Activated T-helper 1 cell treated with anti-CD3 and anti-CD28 coated beads, Interleukin-12 subunit alpha, Interleukin-12 subunit beta, Interleukin-2, Interleukin-4 antibody, amounts not matched to agents 30 ng/mL and 10 ng/mL and 1 ng/mL, durations not matched to agents 14 hours and 24 hours and 36 hours (primary cell): Measurements from ENCODE around the gene C21orf58. TPM values are rescaled to one million over a fixed set of nuclear protein-coding genes. Genes with fewer than 3 reads are reported as not detected.
"Not testable (repeated sequence)": the region's sequence is repeated elsewhere in the genome, so short reads cannot be mapped to it uniquely, and the experiment has no call there.

Experiments used
- DNase-seq: peaks from one replicate; pipeline ENCODE4 v3.0.0; 2021; ENCODE audit warnings: low spot score
- H3K27ac Mint-ChIP-seq: one replicate; pipeline ENCODE4 v1.8.0; 2021; ENCODE audit warnings: mild to moderate bottlenecking, mixed read lengths
- H3K27me3 Mint-ChIP-seq: one replicate; pipeline ENCODE4 v1.8.0; 2022; ENCODE audit warnings: mild to moderate bottlenecking, moderate library complexity, mixed read lengths; ENCODE audit not compliant: insufficient read depth
- H3K36me3 Mint-ChIP-seq: one replicate; pipeline ENCODE4 v1.8.0; 2021; ENCODE audit warnings: low read depth, mixed read lengths
- H3K4me1 Mint-ChIP-seq: one replicate; pipeline ENCODE4 v1.8.0; 2021; ENCODE audit warnings: low read depth, mixed read lengths
- H3K4me3 Mint-ChIP-seq: one replicate; pipeline ENCODE4 v1.8.0; 2021; ENCODE audit warnings: mild to moderate bottlenecking, moderate library complexity, mixed read lengths
- H3K9me3 Mint-ChIP-seq: one replicate; pipeline ENCODE4 v1.8.0; 2021; ENCODE audit warnings: mixed read lengths
- intact Hi-C: fragments of 100-400 bp; cut with micrococcal nuclease; formaldehyde crosslinking; loops from one replicate; pipeline ENCODE4 v1.15.1; 2024
- total RNA-seq: library from RNA; stranded (reverse); gene quantifications from 2 replicates; pipeline ENCODE4 v1.2.3, GENCODE V29; 2022

Gene C21orf58
- 26.7 and 26.9 TPM in 2 replicates for total RNA-seq

GRCh38 chr21:46323710-46324389 is at the start of gene C21orf58, which contains the start of gene PCNT:
Gene C21orf58, minus strand, starts transcription at chr21:46323870. Its CDS starts 1,132 bp downstream, at chr21:46322738.
Gene PCNT, plus strand, starts transcription at chr21:46324156. Its CDS starts 73 bp downstream, at chr21:46324229.
- Mint-ChIP-seq H3K36me3 (peaks cover 21% of the 10 kb centered on the region), H3K27me3 (no peaks in the 10 kb centered on the region), H3K4me3 (peak within 1 kb of the TSS; percentile 93), H3K9me3 (no peaks in the 10 kb centered on the region), H3K27ac (peak within 1 kb of the TSS; percentile 98), H3K4me1 (peaks cover 43% of the 10 kb centered on the region)
- DNase-seq: peak; percentile 99
- intact Hi-C loops: loop anchor here (1.0 to 10.0 kb wide), 8 partner anchors 38 to 349 kb away; partner anchors contain the start of genes DIP2A, LSS, PRMT2 and SPATC1L

DNA sequence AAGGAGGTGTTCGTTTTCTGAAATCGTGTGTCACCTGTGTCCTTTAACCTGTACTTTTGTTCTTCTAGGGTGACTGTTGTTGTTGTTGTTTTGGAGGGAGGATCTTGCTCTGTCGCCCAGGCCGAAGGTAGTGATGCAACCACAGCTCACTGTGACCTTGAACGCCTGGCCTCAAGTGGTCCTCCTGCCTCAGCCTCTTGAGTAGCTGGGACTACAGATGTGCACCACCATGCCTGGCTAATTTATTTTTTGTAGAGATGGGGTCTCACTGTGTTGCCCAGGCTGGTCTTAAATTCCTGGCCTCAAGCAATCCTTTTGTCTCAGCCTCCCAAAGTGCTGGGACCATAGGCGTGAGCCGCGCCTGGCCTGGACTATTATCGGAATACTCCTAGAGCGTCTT is 49.3 kb upstream of the C21orf58 start:
- H3K27me3 Mint-ChIP-seq, intact Hi-C loops, DNase-seq, H3K4me3 Mint-ChIP-seq, H3K9me3 Mint-ChIP-seq, H3K27ac Mint-ChIP-seq: not testable (repeated sequence)
- H3K4me1 Mint-ChIP-seq: peaks cover 24% of the 10 kb centered on the region
- H3K36me3 Mint-ChIP-seq: peaks cover 24% of the 10 kb centered on the region

- intact Hi-C loops: no loop called here
- Mint-ChIP-seq H3K27me3 (no peaks in the 10 kb centered on the region), H3K27ac (no peak overlapping the region), H3K4me3 (no peak overlapping the region), H3K4me1 (peaks cover 24% of the 10 kb centered on the region), H3K9me3 (no peaks in the 10 kb centered on the region), H3K36me3 (peaks cover 19% of the 10 kb centered on the region)
- DNase-seq: no peak
These were observed 48.4 kb upstream of the C21orf58 start for GRCh38 chr21:46372014-46372485.

- Mint-ChIP-seq H3K27ac (no peak overlapping the region), H3K36me3 (peaks cover 23% of the 10 kb centered on the region), H3K4me1 (peaks cover 24% of the 10 kb centered on the region), H3K27me3 (no peaks in the 10 kb centered on the region), H3K9me3 (no peaks in the 10 kb centered on the region), H3K4me3 (no peak overlapping the region)
- no peak for DNase-seq
- intact Hi-C loops: no loop called here
These were observed 47.7 kb upstream of the C21orf58 start for GRCh38 chr21:46371204-46372013.

DNA sequence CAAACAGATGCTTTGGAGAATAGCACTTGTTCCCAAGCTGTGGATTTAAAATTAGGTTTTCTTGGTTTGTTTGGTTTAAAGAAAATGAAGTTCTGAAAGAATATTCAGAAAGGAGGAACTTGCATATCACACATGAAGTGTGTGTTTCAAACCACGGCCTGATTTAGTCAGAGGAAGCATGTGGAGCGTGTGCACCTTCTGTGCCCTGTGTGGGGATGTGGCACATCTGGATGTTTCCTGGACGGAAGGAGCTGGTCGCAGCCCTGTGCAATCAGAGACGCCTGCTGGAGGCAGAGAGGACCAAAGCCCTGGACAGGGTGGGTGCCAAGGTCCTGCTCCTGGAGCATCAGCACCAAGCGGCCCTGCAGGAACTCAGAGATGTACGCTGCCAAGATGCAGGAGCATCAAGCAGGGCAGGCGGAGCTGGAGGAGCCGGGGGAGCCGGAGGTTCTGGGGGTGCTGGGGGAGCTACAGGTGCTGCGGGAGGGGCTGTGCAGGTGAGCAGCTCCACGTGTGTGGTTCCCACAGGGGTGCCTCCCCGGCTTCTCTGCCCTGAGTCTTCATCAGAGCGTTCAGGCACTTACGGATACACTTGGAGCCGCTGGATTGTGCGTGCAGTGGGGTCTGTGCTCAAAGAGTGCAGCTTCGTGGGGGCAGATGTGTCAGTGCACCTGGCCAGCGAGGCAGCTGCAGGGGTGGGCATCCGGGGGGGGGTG is 46.0 kb upstream of the C21orf58 start:
- Mint-ChIP-seq H3K4me1 (peaks cover 24% of the 10 kb centered on the region), H3K27me3 (no peaks in the 10 kb centered on the region), H3K36me3 (peaks cover 38% of the 10 kb centered on the region), H3K9me3 (no peaks in the 10 kb centered on the region), H3K27ac (no peak overlapping the region), H3K4me3 (no peak overlapping the region)
- no peak for DNase-seq
- intact Hi-C loops: loop anchor here (2.0 kb wide), 1 partner anchor 47 kb away; the partner anchor contains the start of gene C21orf58

- H3K27me3 Mint-ChIP-seq: no peaks in the 10 kb centered on the region
- H3K4me3 Mint-ChIP-seq: peak overlapping the region; percentile 73
- H3K9me3 Mint-ChIP-seq: no peaks in the 10 kb centered on the region
- H3K27ac Mint-ChIP-seq: peak overlapping the region; percentile 90
- H3K4me1 Mint-ChIP-seq: peaks cover 24% of the 10 kb centered on the region
- intact Hi-C loops: loop anchor here (2.0 kb wide), 1 partner anchor 46 kb away; the partner anchor contains the start of gene C21orf58
- peak; percentile 57 for DNase-seq
- peaks cover 38% of the 10 kb centered on the region for H3K36me3 Mint-ChIP-seq
These were observed 45.0 kb upstream of the C21orf58 start for GRCh38 chr21:46368533-46369285.

DNA sequence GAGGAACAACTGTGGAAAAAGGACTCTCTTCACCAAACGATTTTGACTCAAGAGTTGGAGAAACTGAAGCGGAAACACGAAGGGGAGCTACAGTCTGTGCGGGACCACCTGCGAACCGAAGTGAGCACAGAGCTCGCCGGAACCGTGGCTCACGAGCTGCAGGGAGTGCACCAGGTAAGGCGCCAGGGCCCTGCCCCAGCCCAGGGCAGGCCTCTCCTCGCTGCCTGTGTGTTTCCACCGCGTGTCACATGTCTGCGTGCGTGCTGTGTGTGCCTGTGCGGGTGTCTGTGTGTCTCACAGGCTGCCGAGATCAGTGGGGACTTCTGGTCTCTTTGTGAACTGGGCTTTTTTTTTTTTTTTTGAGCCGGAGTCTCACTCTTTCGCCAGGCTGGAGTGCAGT is 43.3 kb upstream of the C21orf58 start:
- peaks cover 36% of the 10 kb centered on the region for H3K36me3 Mint-ChIP-seq
- no peaks in the 10 kb centered on the region for H3K27me3 Mint-ChIP-seq
- intact Hi-C loops: no loop called here
- H3K4me3 Mint-ChIP-seq: no peak overlapping the region
- peaks cover 24% of the 10 kb centered on the region for H3K4me1 Mint-ChIP-seq
- no peak for DNase-seq
- H3K27ac Mint-ChIP-seq: no peak overlapping the region
- no peaks in the 10 kb centered on the region for H3K9me3 Mint-ChIP-seq

DNA sequence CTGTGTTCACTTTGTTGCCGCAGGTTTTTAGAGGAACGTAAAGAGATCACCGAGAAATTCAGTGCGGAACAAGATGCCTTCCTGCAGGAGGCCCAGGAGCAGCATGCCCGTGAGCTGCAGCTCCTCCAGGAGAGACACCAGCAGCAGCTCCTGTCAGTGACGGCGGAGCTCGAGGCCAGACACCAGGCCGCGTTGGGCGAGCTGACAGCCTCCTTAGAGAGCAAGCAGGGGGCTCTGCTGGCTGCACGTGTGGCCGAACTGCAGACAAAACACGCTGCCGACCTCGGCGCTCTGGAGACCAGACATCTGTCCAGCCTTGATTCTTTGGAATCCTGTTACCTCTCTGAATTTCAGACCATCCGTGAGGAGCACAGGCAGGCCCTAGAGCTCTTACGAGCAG is 42.9 kb upstream of the C21orf58 start:
- peaks cover 36% of the 10 kb centered on the region for H3K36me3 Mint-ChIP-seq
- no peaks in the 10 kb centered on the region for H3K27me3 Mint-ChIP-seq
- H3K4me1 Mint-ChIP-seq: peaks cover 21% of the 10 kb centered on the region
- H3K27ac Mint-ChIP-seq: no peak overlapping the region
- no peaks in the 10 kb centered on the region for H3K9me3 Mint-ChIP-seq
- H3K4me3 Mint-ChIP-seq: no peak overlapping the region
- DNase-seq: no peak
- intact Hi-C loops: no loop called here

DNA sequence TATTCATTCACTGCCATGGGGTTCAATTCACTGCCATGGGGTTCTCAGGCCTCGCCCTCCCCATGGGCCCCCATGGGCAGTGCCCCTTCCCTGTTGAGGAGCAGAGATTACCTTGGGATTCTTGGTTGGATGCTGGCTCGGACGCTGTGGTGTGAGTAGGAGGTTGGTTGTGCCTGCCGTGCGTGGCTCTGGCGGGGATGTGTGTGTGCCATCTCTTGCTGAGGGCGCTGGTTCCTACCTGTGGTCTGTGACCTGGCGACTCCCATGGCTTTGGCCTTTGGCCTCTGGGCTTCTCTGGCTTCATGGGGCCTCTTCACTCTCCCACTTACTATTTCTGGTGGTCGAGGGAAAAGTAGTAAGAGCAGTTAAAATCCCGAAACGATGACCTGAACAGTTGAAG is 42.4 kb upstream of the C21orf58 start:
- Mint-ChIP-seq H3K36me3 (peaks cover 35% of the 10 kb centered on the region), H3K27ac (no peak overlapping the region)

DNA sequence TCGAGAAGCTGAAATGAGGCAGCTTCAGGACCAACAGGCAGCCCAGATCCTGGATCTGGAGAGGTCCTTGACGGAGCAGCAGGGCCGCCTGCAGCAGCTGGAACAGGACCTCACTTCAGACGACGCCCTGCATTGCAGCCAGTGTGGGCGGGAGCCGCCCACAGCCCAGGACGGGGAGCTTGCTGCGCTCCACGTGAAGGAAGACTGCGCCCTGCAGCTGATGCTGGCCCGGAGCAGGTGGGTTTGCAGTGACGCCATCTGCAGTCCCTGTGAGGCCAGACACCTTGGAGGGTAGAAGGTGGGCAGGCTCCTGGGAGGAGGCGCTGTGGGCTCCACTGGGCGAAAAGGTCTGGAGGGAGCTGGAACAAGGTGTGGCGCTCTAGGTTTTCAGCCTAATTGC is 40.0 kb upstream of the C21orf58 start:
- DNase-seq: no peak
- Mint-ChIP-seq H3K27ac (no peak overlapping the region), H3K27me3 (no peaks in the 10 kb centered on the region), H3K4me1 (peaks cover 7% of the 10 kb centered on the region), H3K36me3 (peaks cover 34% of the 10 kb centered on the region), H3K9me3 (no peaks in the 10 kb centered on the region), H3K4me3 (no peak overlapping the region)
- intact Hi-C loops: no loop called here

More for the DNA sequence above, 42.4 kb upstream of the C21orf58 start:
- intact Hi-C loops: no loop called here
- peaks cover 18% of the 10 kb centered on the region for H3K4me1 Mint-ChIP-seq
- H3K4me3 Mint-ChIP-seq: no peak overlapping the region
- H3K9me3 Mint-ChIP-seq: no peaks in the 10 kb centered on the region
- no peak for DNase-seq
- H3K27me3 Mint-ChIP-seq: no peaks in the 10 kb centered on the region

GRCh38 chr21:46362946-46363345 is 39.3 kb upstream of the C21orf58 start:
- DNase-seq: no peak
- Mint-ChIP-seq H3K4me3 (no peak overlapping the region), H3K27ac (no peak overlapping the region), H3K4me1 (no peaks in the 10 kb centered on the region), H3K36me3 (peaks cover 32% of the 10 kb centered on the region), H3K9me3 (no peaks in the 10 kb centered on the region), H3K27me3 (no peaks in the 10 kb centered on the region)
- intact Hi-C loops: no loop called here

- Mint-ChIP-seq H3K4me1 (no peaks in the 10 kb centered on the region), H3K9me3 (no peaks in the 10 kb centered on the region), H3K36me3 (peaks cover 38% of the 10 kb centered on the region), H3K27ac (no peak overlapping the region), H3K27me3 (no peaks in the 10 kb centered on the region), H3K4me3 (no peak overlapping the region)
- intact Hi-C loops: no loop called here
- no peak for DNase-seq
These were observed 38.3 kb upstream of the C21orf58 start for GRCh38 chr21:46361935-46362334.
